Measurements from ENCODE around the gene PTCD1.

Gene PTCD1

GRCh38 chr7:99369767-99370391 is 68.7 kb downstream of the PTCD1 start:
- DNase-seq (ENCODE audit: low read depth in 2 of 2) = no peak

GRCh38 chr7:99368750-99369389 is 69.7 kb downstream of the PTCD1 start:
- DNase-seq (ENCODE audit: low read depth in 2 of 2) = no peak
